Activated T-helper 2 cell treated with anti-CD3 and anti-CD28 coated beads, Interferon-gamma antibody, Interleukin-2, Interleukin-4, amounts not matched to agents 10 μg/mL and 5 μg/mL and 100 μg/mL, durations not matched to agents 14 hours and 24 hours and 36 hours (primary cell): ENCODE results near the gene MPND. TPM values are rescaled to one million over a fixed set of nuclear protein-coding genes. Genes with fewer than 3 reads are reported as not detected.
A peak's percentile ranks its signal among the peaks of the same experiment; 100 is the strongest.

Source experiments
- DNase-seq: peaks from one replicate; pipeline ENCODE4 v3.0.0; 2021; ENCODE audit warnings: low spot score
- H3K27ac Mint-ChIP-seq: one replicate; pipeline ENCODE4 v1.8.0; 2021; ENCODE audit warnings: mixed read lengths
- H3K27me3 Mint-ChIP-seq: one replicate; pipeline ENCODE4 v1.8.0; 2021; ENCODE audit warnings: low read depth, mixed read lengths
- H3K36me3 Mint-ChIP-seq: one replicate; pipeline ENCODE4 v1.8.0; 2021; ENCODE audit warnings: low read depth, mixed read lengths
- H3K4me1 Mint-ChIP-seq: one replicate; pipeline ENCODE4 v1.8.0; 2021; ENCODE audit warnings: low read depth, mixed read lengths
- H3K4me3 Mint-ChIP-seq: one replicate; pipeline ENCODE4 v1.8.0; 2021; ENCODE audit warnings: low read depth, mild to moderate bottlenecking, moderate library complexity, mixed read lengths
- H3K9me3 Mint-ChIP-seq: one replicate; pipeline ENCODE4 v1.8.0; 2021; ENCODE audit warnings: mixed read lengths
- intact Hi-C: fragments of 100-400 bp; cut with micrococcal nuclease; formaldehyde crosslinking; loops from one replicate; pipeline ENCODE4 v1.15.1; 2023
- total RNA-seq: library from RNA; stranded (reverse); gene quantifications from 2 replicates; pipeline ENCODE4 v1.2.3, GENCODE V29; 2022

MPND gene
- total RNA-seq, 1 donor from 2014 or later, result 20.2 TPM

DNA sequence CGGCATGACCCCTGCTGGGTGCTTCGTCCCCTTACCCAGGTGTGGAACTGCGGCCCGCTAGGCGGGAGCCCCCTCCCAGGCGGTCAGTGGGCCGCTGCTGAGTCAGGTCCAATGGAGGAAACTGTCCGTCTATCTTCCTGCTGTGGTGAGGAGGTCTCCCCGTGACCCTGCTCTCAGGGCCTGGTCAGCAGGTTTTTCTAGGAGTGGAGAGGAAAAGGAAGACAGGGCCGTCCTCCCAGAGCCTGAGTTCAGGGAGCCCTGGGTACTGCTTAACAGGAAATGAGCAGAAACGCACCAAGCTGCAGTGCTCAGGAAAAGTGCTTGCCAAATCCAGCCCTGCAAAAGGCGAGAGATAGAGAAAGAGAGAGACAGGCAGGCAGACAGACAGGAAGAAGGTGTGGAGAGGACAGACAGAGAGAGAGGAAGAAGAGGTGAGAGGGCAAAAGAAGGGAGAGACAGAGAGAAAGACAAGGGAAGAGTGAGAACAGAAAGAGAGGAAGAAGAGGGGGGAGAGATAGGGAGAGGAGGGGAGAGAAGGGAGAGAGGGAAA lies 46.7 kb downstream of the MPND start:
- Mint-ChIP-seq H3K4me3 (no peak overlapping the region), H3K27me3 (no peaks in the 10 kb centered on the region), H3K27ac (peak overlapping the region; percentile 48), H3K4me1 (peaks cover 26% of the 10 kb centered on the region), H3K36me3 (peaks cover 20% of the 10 kb centered on the region), H3K9me3 (no peaks in the 10 kb centered on the region)
- DNase-seq, result no peak
- intact Hi-C loops, result no loop called here

- DNase-seq, result no peak
- H3K9me3 Mint-ChIP-seq, result no peaks in the 10 kb centered on the region
- peaks cover 25% of the 10 kb centered on the region for H3K36me3 Mint-ChIP-seq
- H3K27ac Mint-ChIP-seq, result peak overlapping the region; percentile 50
- no peaks in the 10 kb centered on the region for H3K27me3 Mint-ChIP-seq
- H3K4me1 Mint-ChIP-seq, result peaks cover 30% of the 10 kb centered on the region
- intact Hi-C loops, result no loop called here
- no peak overlapping the region for H3K4me3 Mint-ChIP-seq
Observed at GRCh38 chr19:4390567-4391305, 47.4 kb downstream of the MPND start.

DNA sequence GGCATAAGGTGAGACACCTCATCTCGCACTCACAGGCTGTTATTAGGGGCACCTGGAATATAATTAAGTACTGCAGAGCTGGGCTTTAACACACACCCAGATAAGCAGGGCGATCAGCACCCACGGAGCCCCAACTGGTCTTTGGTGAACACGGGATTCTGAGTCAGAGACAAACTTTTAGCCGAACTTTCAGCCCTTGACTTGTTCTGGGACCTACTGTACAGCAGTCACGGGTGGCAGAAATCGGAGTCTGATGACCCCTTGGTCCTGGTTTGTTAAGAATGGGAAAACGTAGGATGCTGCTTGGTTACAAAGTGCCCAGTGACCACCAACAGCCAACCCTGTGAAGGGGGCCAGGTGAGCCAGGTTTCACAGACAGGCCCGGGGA lies 47.9 kb downstream of the MPND start:
- H3K9me3 Mint-ChIP-seq, result no peaks in the 10 kb centered on the region
- H3K4me3 Mint-ChIP-seq, result no peak overlapping the region
- H3K27me3 Mint-ChIP-seq, result no peaks in the 10 kb centered on the region
- peak overlapping the region; percentile 50 for H3K27ac Mint-ChIP-seq
- peaks cover 33% of the 10 kb centered on the region for H3K4me1 Mint-ChIP-seq
- intact Hi-C loops, result no loop called here
- peaks cover 28% of the 10 kb centered on the region for H3K36me3 Mint-ChIP-seq
- DNase-seq, result no peak

DNA sequence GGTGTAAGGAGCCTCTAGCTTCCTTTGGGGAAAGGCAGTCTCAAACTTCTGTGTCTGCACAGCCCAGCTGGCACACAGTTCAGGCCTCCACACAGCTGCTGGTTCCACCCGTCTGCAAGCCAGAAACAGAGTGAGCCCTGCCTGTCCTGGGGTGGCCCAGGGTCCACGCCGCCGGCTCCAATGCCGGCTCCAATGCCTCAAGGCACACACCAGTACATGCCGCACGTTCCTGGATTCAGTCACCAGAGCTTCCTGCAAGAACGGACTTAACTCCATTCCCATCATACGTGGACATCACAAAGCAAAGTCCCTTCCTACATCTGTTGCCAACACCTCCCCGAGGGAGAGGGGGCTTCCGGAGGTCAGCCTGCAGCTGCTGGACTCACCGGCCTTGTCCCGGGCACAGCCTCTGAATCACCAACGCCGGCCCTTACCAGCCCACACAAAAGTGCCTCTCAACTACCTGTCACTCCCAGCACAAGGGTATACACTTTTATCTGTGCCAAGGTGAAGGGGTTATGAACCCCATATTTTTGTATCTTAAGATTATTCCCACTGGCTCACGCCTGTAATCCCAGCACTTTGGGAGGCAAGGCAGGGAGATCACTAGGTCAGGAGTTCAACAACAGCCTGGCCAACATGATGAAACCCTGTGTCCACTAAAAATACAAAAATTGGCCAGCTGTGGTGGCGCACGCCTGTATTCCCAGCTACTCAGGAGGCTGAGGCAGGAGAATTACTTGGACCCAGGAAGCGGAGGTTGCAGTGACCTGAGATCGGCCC lies 48.5 kb downstream of the MPND start:
- intact Hi-C loops, result no loop called here
- no peaks in the 10 kb centered on the region for H3K27me3 Mint-ChIP-seq
- peaks cover 34% of the 10 kb centered on the region for H3K36me3 Mint-ChIP-seq
- no peaks in the 10 kb centered on the region for H3K9me3 Mint-ChIP-seq
- peaks cover 37% of the 10 kb centered on the region for H3K4me1 Mint-ChIP-seq
- no peak overlapping the region for H3K4me3 Mint-ChIP-seq
- no peak for DNase-seq
- H3K27ac Mint-ChIP-seq, result no peak overlapping the region

- Mint-ChIP-seq H3K36me3 (peaks cover 44% of the 10 kb centered on the region), H3K4me3 (no peak overlapping the region), H3K4me1 (peaks cover 44% of the 10 kb centered on the region)
Observed at GRCh38 chr19:4393947-4394590, 50.7 kb downstream of the MPND start.

GRCh38 chr19:4396949-4397783 lies 53.8 kb downstream of the MPND start:
- H3K27ac Mint-ChIP-seq, result no peak overlapping the region
- H3K36me3 Mint-ChIP-seq, result peaks cover 48% of the 10 kb centered on the region
- H3K4me1 Mint-ChIP-seq, result peaks cover 45% of the 10 kb centered on the region

More at GRCh38 chr19:4393947-4394590, 50.7 kb downstream of the MPND start:
- no peaks in the 10 kb centered on the region for H3K9me3 Mint-ChIP-seq
- intact Hi-C loops, result no loop called here
- H3K27me3 Mint-ChIP-seq, result no peaks in the 10 kb centered on the region
- DNase-seq, result no peak
- H3K27ac Mint-ChIP-seq, result peak overlapping the region; percentile 6

GRCh38 chr19:4399812-4400134 lies 56.4 kb downstream of the MPND start:
- H3K27me3 Mint-ChIP-seq, result no peaks in the 10 kb centered on the region
- H3K27ac Mint-ChIP-seq, result peak overlapping the region; percentile 89
- no peak for DNase-seq
- H3K9me3 Mint-ChIP-seq, result no peaks in the 10 kb centered on the region
- H3K36me3 Mint-ChIP-seq, result peaks cover 44% of the 10 kb centered on the region
- intact Hi-C loops, result loop anchor here (1.0 to 10.0 kb wide), 6 partner anchors 30 to 1223 kb away; partner anchors contain the start of genes HDGFL2, MPND, SAFB and SAFB2
- H3K4me3 Mint-ChIP-seq, result peak overlapping the region; percentile 90
- H3K4me1 Mint-ChIP-seq, result peaks cover 51% of the 10 kb centered on the region

More at GRCh38 chr19:4396949-4397783, 53.8 kb downstream of the MPND start:
- no peak overlapping the region for H3K4me3 Mint-ChIP-seq
- H3K9me3 Mint-ChIP-seq, result no peaks in the 10 kb centered on the region
- H3K27me3 Mint-ChIP-seq, result no peaks in the 10 kb centered on the region
- DNase-seq, result no peak
- intact Hi-C loops, result no loop called here

DNA sequence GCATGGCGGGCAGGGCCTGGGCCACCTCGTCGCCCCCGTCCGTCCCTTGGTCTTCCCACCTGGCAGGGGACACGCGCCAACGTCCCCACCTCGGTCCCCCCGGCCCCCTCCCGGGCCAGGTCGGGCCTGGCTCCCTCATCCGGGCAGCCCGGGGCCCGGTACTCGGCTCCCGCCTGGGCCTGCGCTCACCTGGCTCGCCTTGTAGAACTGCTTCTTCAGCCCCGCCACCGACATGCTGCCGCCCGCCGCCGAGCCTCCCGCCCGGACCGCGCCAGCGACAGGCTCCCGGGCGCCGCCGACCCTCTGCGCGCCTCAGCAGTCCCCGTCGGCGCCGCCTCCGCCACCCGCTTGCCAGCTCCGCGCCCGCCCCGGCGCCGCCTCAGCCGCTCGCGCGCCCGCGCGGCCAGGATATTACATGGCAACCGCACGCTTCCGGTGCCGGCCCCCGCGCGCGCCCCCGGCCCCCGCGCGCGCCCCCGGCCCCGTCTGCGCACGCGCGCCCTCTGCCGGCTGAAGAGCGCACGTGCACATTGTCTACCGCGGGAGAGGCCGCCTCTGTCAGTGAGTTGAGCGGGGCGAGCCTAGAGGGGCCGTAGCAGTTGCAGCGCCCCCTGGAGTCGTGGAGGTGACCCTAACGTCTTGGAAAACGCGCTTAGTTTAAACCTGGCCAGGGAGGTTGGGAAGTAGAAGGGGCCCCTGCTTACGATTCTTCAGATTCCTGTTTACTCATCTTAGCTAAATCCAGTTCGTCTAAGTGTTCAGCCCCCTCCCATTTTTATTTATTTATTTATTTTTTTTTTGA lies 57.0 kb downstream of the MPND start, which contains the start of gene SH3GL1:
Gene SH3GL1 (minus strand): TSS at position 413 of the 802 bp plus-strand sequence. CDS start 179 bp downstream, at position 234.
- intact Hi-C loops, result loop anchor here (1.0 to 10.0 kb wide), 6 partner anchors 31 to 1222 kb away; partner anchors contain the start of genes HDGFL2, MPND, SAFB and SAFB2
- Mint-ChIP-seq H3K36me3 (peaks cover 42% of the 10 kb centered on the region), H3K4me1 (peaks cover 49% of the 10 kb centered on the region), H3K9me3 (no peaks in the 10 kb centered on the region), H3K27ac (peak within 1 kb of the TSS; percentile 90), H3K4me3 (peak within 1 kb of the TSS; percentile 90), H3K27me3 (no peaks in the 10 kb centered on the region)
- peak; percentile 87 for DNase-seq

- Mint-ChIP-seq H3K9me3 (no peaks in the 10 kb centered on the region), H3K4me3 (peak overlapping the region; percentile 80), H3K4me1 (peaks cover 41% of the 10 kb centered on the region), H3K27ac (peak overlapping the region; percentile 90), H3K36me3 (peaks cover 41% of the 10 kb centered on the region), H3K27me3 (no peaks in the 10 kb centered on the region)
- intact Hi-C loops, result loop anchor here (2.0 to 10.0 kb wide), 5 partner anchors 53 to 1221 kb away; partner anchors contain the start of genes HDGFL2, SAFB, SAFB2 and UBXN6
- DNase-seq, result no peak
Observed at GRCh38 chr19:4401769-4402170, 58.4 kb downstream of the MPND start.

- Mint-ChIP-seq H3K36me3 (peaks cover 36% of the 10 kb centered on the region), H3K27me3 (no peaks in the 10 kb centered on the region), H3K4me1 (peaks cover 39% of the 10 kb centered on the region), H3K27ac (peak within 1 kb of the TSS; percentile 90), H3K4me3 (peak within 1 kb of the TSS; percentile 96), H3K9me3 (no peaks in the 10 kb centered on the region)
- intact Hi-C loops, result loop anchor here (2.0 to 10.0 kb wide), 4 partner anchors 52 to 1220 kb away; partner anchors contain the start of genes SAFB, SAFB2, UBXN6 and YJU2
- DNase-seq, result peak; percentile 99
Observed at GRCh38 chr19:4402171-4403004, 59.0 kb downstream of the MPND start, which contains the start of gene CHAF1A. TSS of gene CHAF1A (plus strand) at chr19:4402640. CDS start at chr19:4402763, 123 bp downstream.
